ENCODE results near the gene KRTAP3-3. TPM values are rescaled to one million over a fixed set of nuclear protein-coding genes. Genes with fewer than 3 reads are reported as not detected.

Gene KRTAP3-3
- total RNA-seq, 1 experiment from 2014 or later, result not detected

GRCh38 chr17:40975516-40975915 lies 18.4 kb downstream of the KRTAP3-3 start (continued):
- no peak for TF ChIP-seq RELA (CRISPR knock-in tag; IDR thresholded peaks at IDR 0.05; ENCODE audit: borderline replicate concordance)
- TF ChIP-seq FOXP1 (CRISPR knock-in tag; IDR thresholded peaks at IDR 0.05; ENCODE audit: borderline replicate concordance), result no peak
- TF ChIP-seq ZNF281 (CRISPR knock-in tag; IDR thresholded peaks at IDR 0.05), result no peak
- no peak for TF ChIP-seq NR3C1 (CRISPR knock-in tag; conservative IDR thresholded peaks at IDR 0.05; ENCODE audit: low read depth)
- no peak for TF ChIP-seq ATF2 (CRISPR knock-in tag; IDR thresholded peaks at IDR 0.05; ENCODE audit: borderline replicate concordance, low read depth)

GRCh38 chr17:40974366-40974765 lies 19.6 kb downstream of the KRTAP3-3 start:
- Mint-ChIP-seq H3K4me3 (no peak overlapping the region), H3K27me3 (ENCODE audit: low read depth) (no peaks in the 10 kb centered on the region), H3K27ac (no peak overlapping the region), H3K9me3 (peaks cover 4% of the 10 kb centered on the region; the same call in 1 of the 2 replicates), H3K4me1 (peaks cover under 1% of the 10 kb centered on the region; the same call in 1 of the 2 replicates), H3K36me3 (no peaks in the 10 kb centered on the region)
- POLR2A ChIA-PET, result no interaction called here
- CTCF ChIA-PET, result no interaction called here
- TF ChIP-seq ZNF512 (CRISPR knock-in tag; IDR thresholded peaks at IDR 0.05; ENCODE audit: borderline replicate concordance) (0 out of 2 replicates have a peak, but pooled peaks have one; percentile 36), SOX15 (CRISPR knock-in tag; IDR thresholded peaks at IDR 0.05) (no peak)
- ATAC-seq (no peak), DNase-seq (ENCODE audit: low spot score) (no peak)

- ChIA-PET CTCF (interaction anchor here (0.9 kb wide), 1 partner anchor 355 kb away, joined by 3 read pairs; no protein-coding TSS in a partner anchor), POLR2A (no interaction called here)
- DNase-seq (ENCODE audit: low spot score), result no peak
- Mint-ChIP-seq H3K36me3 (no peaks in the 10 kb centered on the region), H3K27me3 (ENCODE audit: low read depth) (no peaks in the 10 kb centered on the region), H3K9me3 (peaks cover 11% of the 10 kb centered on the region), H3K4me3 (no peak overlapping the region), H3K27ac (no peak overlapping the region), H3K4me1 (no peaks in the 10 kb centered on the region)
- ATAC-seq, result no peak
- TF ChIP-seq ZBTB21 (CRISPR knock-in tag; IDR thresholded peaks at IDR 0.05; ENCODE audit: borderline replicate concordance), result no peak
- no peak for TF ChIP-seq USF1 (CRISPR knock-in tag; IDR thresholded peaks at IDR 0.05)
- TF ChIP-seq TCF7 (CRISPR knock-in tag; IDR thresholded peaks at IDR 0.05; ENCODE audit: low read depth), result no peak
- TF ChIP-seq ERG (CRISPR knock-in tag; IDR thresholded peaks at IDR 0.05), result no peak
- TF ChIP-seq JUN (CRISPR knock-in tag; IDR thresholded peaks at IDR 0.05), result no peak
- TF ChIP-seq ZNF263 (CRISPR knock-in tag; IDR thresholded peaks at IDR 0.05; ENCODE audit: low read depth), result no peak
- no peak for TF ChIP-seq PREB (CRISPR knock-in tag; IDR thresholded peaks at IDR 0.05; ENCODE audit: borderline replicate concordance)
- TF ChIP-seq PRRX2 (CRISPR knock-in tag; IDR thresholded peaks at IDR 0.05), result no peak
- no peak for TF ChIP-seq MYBL2 (CRISPR knock-in tag; IDR thresholded peaks at IDR 0.05)
- TF ChIP-seq HMGXB4 (CRISPR knock-in tag; IDR thresholded peaks at IDR 0.05), result no peak
Measured at GRCh38 chr17:40967582-40967981, 26.4 kb downstream of the KRTAP3-3 start.

Data from WTC11 (cell line).